ENCODE measurements around the gene RPL36A.
A peak's percentile ranks its signal among the peaks of the same experiment; 100 is the strongest.

RPL36A gene

GRCh38 chrX:101415180-101416145 lies 24.7 kb downstream of the RPL36A start:
- peak; percentile 63 for TF ChIP-seq CTCF (IDR thresholded peaks at IDR 0.05; ENCODE audit: low read length, missing control alignments)
- peak; percentile 88 for DNase-seq (ENCODE audit: low read depth)
- H3K4me3 ChIP-seq (replicated peaks; ENCODE audit: low read depth, low read length), result no peak overlapping the region

GRCh38 chrX:101416691-101417090 lies 25.9 kb downstream of the RPL36A start:
- no peak for TF ChIP-seq CTCF (IDR thresholded peaks at IDR 0.05; ENCODE audit: low read length, missing control alignments)
- DNase-seq (ENCODE audit: low read depth), result no peak
- H3K4me3 ChIP-seq (replicated peaks; ENCODE audit: low read depth, low read length), result no peak overlapping the region

DNA sequence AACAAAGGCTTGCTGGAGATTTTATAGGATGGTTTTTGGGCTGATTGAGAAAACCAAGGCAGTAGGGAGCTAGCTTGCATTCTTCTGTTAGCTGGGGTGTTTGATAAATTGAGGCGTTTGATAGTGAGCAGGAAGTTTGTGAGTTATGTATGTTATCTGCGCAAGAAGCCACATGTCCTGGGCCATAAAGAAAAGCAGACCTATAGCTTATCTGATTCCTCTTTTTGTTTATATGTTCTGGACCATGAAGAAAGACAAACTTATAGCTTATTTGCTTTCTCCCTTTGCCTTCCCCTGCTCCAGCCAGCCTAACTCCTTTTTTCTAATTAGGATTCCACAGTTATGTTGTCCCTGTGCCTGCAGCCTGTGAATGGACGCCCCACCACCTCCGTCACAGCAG lies 26.4 kb downstream of the RPL36A start:
- no peak for TF ChIP-seq CTCF (IDR thresholded peaks at IDR 0.05; ENCODE audit: low read length, missing control alignments)
- no peak for DNase-seq (ENCODE audit: low read depth)
- no peak overlapping the region for H3K4me3 ChIP-seq (replicated peaks; ENCODE audit: low read depth, low read length)

GRCh38 chrX:101417981-101418841 lies 27.4 kb downstream of the RPL36A start:
- no peak for DNase-seq (ENCODE audit: low read depth)
- peak overlapping the region; percentile 50 for H3K4me3 ChIP-seq (replicated peaks; ENCODE audit: low read depth, low read length)
- no peak for TF ChIP-seq CTCF (IDR thresholded peaks at IDR 0.05; ENCODE audit: low read length, missing control alignments)

- no peak for TF ChIP-seq CTCF (IDR thresholded peaks at IDR 0.05; ENCODE audit: low read length, missing control alignments)
- DNase-seq (ENCODE audit: low read depth), result no peak
- no peak overlapping the region for H3K4me3 ChIP-seq (replicated peaks; ENCODE audit: low read depth, low read length)
These were observed 28.7 kb downstream of the RPL36A start for GRCh38 chrX:101419489-101419888.

- TF ChIP-seq CTCF (IDR thresholded peaks at IDR 0.05; ENCODE audit: low read length, missing control alignments), result no peak
- no peak for DNase-seq (ENCODE audit: low read depth)
These were observed 37.1 kb downstream of the RPL36A start for GRCh38 chrX:101427954-101428353.

More at GRCh38 chrX:101427954-101428353, 37.1 kb downstream of the RPL36A start:
- no peak overlapping the region for H3K4me3 ChIP-seq (replicated peaks; ENCODE audit: low read depth, low read length)
